ENCODE results near the gene KRT80. TPM values are rescaled to one million over a fixed set of nuclear protein-coding genes. Genes with fewer than 3 reads are reported as not detected.

KRT80 gene
- polyA plus RNA-seq, 12 donors, result 4.0 to 13.2 (median 8.4) TPM; not detected in 1

DNA sequence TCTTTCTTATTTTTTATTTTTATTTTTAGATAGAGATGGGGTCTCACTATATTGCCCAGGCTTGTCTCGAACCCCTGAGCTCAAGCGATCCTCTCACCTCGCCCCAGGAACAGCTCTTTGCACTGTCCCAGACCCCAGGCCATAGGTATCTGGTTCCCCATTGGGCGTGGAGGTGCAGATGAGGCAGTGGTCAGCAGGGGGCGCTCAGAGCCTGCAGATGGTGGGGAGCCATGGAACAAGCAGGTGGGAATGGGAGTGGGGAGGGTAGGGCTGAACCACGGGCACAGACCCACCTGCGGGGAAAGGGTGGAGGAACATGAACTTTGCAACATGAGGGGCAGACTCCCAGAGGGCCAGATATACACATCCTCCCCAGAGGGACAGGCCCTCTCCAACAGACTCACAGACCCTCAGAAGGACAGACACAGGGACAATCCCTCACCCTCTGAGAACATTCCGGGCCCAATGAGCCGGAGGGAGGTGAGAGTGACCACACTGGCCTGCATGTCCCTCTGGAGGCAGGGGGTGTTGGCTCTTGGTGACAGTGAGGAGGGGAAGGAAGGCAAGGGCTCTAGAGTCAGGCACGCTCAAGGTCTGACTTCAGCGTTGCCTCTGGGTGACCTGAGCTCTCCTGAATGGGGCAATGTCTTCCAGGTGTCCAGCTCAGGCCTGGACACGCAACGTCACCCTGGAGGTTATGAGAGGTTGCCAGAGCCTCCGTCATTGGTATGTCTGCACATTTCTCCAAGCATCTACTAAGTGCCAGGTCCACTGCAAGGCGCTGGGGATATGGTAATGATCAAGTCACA, 34.9 kb downstream of the KRT80 start:
- DNase-seq, result peak; percentile 69

DNA sequence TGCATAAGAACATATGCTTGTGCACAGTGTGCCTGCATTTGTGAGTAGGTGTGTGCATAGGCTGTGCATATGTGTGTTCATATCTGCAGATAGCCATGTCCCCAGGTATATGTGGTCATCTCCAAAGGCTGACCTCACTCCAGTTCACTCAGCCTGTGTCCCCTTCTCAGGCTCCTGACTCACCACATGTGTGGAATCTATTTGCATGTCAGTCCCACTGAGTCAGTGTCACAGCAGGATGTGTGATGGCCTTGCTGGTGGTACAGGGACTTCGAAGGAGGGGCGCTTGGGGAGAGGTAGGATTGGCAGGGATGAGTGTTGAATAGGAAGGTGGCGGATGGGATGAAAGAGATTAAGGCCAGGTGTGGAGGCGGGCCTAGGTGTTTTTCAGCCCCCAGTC, 35.5 kb downstream of the KRT80 start:
- DNase-seq, result no peak

- DNase-seq, result no peak
Measured at GRCh38 chr12:52155048-52155868, 36.6 kb downstream of the KRT80 start.

GRCh38 chr12:52152905-52153317, 38.9 kb downstream of the KRT80 start:
- no peak for DNase-seq

DNA sequence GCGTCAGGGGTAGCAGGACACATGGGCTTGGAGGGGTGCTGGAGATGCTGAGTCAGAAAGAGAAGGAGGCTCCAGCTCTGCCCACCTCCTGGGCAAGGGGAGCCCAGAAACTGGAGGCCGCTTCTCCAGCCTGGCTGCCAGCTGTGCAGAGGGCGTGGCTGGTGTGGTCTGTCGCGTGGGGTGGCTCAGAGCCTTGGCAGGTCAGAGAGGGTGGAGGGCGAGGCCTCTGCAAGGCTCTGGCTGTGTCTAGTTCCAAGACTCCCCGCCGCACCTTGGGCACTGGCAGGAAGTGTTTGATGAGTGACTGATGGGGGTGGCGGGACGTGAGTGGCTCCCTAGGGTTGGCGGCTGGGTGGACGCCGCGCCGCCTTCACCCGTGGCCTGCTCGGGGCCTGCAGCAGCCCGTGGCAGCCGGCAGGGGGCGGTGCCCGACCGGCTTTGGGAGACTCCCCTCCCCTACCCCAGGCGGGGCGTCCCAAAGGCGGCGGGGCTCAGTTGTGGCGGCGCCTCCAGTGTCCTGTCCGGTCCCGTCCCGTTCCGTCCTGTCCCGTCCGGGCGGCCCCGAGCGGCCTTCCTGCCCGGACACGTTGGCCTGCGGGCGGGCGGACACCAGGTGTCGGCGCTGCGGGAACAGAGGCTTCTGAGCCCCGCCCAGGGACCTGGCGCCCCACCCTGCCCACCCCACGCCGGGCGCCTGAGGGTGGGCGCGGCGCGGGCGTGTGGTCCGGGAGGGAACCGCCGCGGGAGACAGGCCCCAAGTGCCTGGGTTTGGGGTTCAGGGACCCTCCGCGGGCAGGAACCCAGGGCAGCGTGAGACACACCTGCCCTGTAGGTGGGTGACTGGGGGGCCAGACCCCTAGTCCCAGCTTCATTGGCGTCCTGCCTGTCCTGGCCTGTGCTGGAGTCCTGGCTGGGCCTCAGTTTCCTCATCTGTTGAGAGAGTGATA, 39.7 kb downstream of the KRT80 start:
- peak; percentile 38 for DNase-seq

DNA sequence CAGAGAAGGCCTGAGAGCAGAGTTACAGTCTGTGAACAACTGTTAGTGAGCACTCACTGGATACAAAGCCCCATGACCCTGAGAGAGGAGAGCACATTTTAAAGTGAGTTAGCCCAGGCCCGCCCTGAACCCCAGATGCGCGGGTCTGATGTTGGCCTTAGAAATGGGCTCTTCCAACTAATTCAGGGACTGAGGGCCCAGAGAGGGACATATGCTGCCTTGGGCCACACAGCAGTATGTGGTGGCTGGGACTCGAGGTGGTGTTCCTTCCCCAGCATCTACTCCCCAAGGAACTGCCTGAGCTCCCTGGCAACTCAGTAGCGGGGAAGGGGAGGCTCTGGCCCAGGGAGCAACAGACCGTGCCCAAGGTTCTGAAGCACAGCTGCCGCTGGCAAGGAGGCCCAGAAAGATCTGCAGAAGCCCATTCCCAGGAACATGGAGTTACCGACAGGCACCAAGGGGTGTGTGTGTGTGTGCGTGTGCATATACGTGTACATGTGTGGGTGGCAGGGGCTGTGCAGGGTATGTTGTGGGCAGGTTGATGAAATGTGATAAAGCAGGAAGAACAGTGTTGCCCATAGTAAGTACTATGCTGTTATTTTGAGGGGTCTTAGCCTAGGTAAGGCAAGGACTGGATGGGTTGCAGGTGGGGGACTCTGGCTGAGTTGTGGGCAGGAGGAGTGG, 40.5 kb downstream of the KRT80 start:
- no peak for DNase-seq

GRCh38 chr12:52149651-52150241, 42.1 kb downstream of the KRT80 start:
- DNase-seq, result no peak

DNA sequence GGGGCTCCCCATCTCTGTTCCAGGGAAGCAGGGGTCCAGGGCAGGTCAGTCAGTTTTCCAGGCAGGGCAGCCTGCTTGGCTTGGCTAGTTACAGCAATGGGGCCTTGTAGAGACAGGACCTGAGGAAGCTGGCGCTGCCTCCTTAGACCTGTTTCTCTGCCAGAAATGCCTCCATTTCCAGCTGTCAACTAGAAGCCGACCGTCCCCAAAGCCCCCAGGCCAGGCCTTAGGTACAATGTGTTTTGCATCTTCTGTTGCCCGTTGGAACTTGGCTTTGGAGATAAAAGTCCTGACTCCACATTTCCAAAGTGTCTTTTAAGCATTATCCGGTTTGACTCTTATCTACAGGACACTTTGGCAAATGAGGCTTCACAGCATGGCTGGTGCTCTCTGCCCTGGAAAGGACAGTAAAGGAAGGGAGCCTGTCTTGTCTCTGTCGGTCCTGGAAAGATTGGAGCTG, 42.6 kb downstream of the KRT80 start:
- no peak for DNase-seq

- no peak for DNase-seq
Measured at GRCh38 chr12:52148464-52149181, 43.2 kb downstream of the KRT80 start.

GRCh38 chr12:52147964-52148463, 43.8 kb downstream of the KRT80 start:
- no peak for DNase-seq

DNA sequence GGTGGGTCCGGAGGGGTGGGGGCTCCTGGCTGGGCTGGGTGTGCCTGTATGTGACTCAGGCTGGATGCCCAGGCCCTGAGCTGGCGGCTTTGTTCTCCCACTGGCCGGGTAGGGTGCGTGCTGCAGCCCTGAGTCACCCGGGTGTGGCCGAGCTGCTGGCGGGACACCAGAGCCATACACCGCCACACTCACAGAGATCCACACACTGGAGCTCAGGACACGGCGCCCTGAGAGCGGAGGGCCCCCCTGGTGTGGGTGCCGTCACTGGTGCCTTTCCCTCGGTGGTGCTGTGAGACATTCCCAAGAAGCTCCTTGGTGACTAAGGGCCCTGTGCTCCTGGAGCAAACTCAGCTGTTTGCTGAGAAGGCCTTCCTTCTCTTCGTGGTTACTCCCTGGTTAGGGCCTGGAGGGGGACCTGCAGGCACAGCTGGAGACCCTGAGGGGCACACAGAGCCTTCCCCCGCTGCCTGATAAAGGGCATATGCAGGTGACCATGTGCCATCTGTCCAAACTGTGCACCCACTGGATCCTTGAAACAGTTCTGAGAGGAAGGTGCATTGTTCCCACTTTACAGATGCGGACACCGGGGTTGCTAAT, 44.3 kb downstream of the KRT80 start:
- peak; percentile 42 for DNase-seq

DNA sequence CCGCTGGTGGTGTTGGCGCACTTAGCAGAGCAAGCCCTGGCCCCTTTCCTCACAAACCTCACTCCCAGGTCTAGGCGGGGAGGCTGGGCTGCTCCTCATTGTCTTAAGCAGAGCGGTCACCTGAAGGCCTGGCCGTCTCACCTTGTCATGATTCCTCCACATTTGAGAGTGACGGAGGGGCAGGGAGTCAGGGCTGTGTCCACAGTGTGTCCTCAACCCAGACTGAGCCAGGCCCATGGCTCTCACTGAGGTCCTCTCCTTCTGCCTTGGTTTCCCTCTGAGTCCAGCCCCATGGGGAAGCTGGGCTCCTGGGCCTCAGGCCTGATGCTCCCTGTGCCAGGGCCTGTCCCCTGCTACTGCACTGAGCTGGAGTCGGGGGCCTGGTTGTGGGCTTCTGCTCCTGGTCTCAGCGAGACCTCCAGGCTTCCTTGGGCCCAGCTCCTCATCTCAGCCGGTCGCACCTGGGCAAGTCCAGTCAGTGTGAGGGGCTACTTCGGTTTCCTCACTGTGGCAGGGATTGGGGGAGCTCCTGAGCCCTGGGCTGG, 44.9 kb downstream of the KRT80 start:
- DNase-seq, result no peak

DNA sequence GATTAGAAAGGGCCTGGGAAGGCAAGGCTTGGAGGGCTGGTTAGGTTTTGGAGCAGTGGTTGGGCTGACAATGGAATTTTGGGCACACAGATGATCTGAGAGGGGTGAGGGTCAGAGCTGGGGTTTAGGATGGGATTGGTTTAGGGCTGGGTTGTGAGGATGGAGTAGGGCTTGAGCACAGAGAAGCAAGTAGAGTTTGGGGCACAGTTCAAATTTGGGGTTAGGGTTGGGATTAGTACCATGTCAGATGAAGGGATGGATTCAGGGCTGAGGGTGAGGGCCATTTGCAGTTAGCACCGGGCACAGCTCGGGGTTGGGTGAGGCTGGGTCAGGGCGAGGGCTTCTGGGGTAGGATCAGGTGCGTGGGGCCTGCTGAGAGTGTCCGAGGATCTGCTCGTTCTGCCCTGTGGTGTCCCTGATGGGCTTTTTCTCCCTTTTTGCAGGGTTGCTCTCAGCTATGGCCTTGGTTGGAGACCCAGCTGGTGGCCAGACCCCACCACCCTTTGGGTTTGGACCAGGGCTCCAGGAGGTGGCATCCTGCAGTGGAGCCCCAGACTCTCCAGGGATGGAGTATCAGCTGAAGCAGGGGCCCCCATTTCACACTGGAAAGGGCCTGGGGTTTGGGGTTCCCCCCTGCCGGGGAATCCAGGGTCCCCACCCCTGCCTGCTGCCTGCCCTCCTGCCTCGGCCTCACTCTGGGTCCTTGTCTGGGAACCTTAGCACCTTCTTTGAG, 45.6 kb downstream of the KRT80 start:
- DNase-seq, result no peak

- no peak for DNase-seq
Measured at GRCh38 chr12:52145228-52146088, 46.4 kb downstream of the KRT80 start.

- no peak for DNase-seq
Measured at GRCh38 chr12:52144512-52145227, 47.1 kb downstream of the KRT80 start.

- DNase-seq, result no peak
Measured at GRCh38 chr12:52142431-52142830, 49.4 kb downstream of the KRT80 start.

DNA sequence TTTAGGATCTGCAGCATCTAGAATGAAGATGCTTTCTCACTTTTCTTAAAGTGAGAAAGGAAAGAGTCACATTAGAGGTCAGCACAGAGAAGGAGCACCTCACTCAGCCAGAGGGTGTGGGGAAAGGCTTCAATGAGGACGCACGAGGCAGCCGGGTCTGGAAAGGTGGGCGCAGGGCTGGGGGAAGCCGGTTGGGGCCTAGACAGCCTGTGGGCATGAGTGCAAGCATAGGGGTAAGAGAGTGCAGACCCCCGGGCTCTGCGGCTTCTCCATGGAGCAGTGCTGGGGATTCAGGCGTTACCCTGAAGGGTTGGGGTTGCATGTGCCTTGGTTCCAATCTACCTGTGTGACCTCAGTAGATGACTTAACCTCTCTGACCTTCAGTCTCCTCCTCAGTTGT, 49.9 kb downstream of the KRT80 start:
- no peak for DNase-seq
